Measurements from ENCODE around the gene HAGHL.

HAGHL gene

GRCh38 chr16:705431-706188 is 21.3 kb upstream of the HAGHL start, which contains the start of gene FBXL16:
Gene FBXL16, minus strand, starts transcription at chr16:705801. Its CDS starts 8,396 bp downstream, at chr16:697405.
- in situ Hi-C loops (cut with HindIII; ENCODE audit: low sequenced_read_pairs) = no loop called here
- no peak within 1 kb of the TSS for H3K4me3 ChIP-seq (ENCODE audit: low read depth, low read length)
- DNase-seq (ENCODE audit: low read depth) = no peak
- no peak for TF ChIP-seq CTCF (IDR thresholded peaks at IDR 0.05; ENCODE audit: low read depth, low read length, missing control alignments)

GRCh38 chr16:706189-707061 is 20.5 kb upstream of the HAGHL start:
- in situ Hi-C loops (cut with HindIII; ENCODE audit: low sequenced_read_pairs) = no loop called here
- H3K4me3 ChIP-seq (ENCODE audit: low read depth, low read length) = no peak overlapping the region
- no peak for DNase-seq (ENCODE audit: low read depth)
- no peak for TF ChIP-seq CTCF (IDR thresholded peaks at IDR 0.05; ENCODE audit: low read depth, low read length, missing control alignments)

DNA sequence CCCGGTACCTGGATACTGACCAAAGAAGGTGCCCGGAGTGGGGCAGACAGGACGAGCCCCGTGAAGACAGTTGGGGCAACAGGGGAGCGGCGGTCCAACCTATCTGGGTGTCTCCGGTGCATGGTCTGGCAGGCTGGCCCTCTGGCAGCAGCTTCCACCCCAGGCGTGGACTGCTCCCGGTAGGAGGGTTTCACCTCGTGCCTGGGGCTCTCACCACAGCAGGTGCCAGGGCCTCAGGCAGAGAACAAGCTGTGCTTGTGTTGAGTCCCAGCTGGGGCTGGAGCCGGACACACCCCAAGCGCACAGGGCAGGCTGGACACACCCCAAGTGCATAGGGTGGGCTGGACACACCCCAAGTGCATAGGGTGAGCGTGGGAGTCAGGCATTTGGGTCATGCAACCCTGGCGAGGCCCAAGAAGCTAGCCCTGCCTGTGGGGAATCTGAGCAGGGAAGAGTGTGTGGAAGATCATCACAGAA is 19.8 kb upstream of the HAGHL start:
- no peak overlapping the region for H3K4me3 ChIP-seq (ENCODE audit: low read depth, low read length)
- DNase-seq (ENCODE audit: low read depth) = no peak
- in situ Hi-C loops (cut with HindIII; ENCODE audit: low sequenced_read_pairs) = no loop called here
- no peak for TF ChIP-seq CTCF (IDR thresholded peaks at IDR 0.05; ENCODE audit: low read depth, low read length, missing control alignments)

GRCh38 chr16:708019-708418 is 18.9 kb upstream of the HAGHL start:
- no peak for TF ChIP-seq CTCF (IDR thresholded peaks at IDR 0.05; ENCODE audit: low read depth, low read length, missing control alignments)
- in situ Hi-C loops (cut with HindIII; ENCODE audit: low sequenced_read_pairs) = no loop called here
- H3K4me3 ChIP-seq (ENCODE audit: low read depth, low read length) = no peak overlapping the region
- DNase-seq (ENCODE audit: low read depth) = no peak

DNA sequence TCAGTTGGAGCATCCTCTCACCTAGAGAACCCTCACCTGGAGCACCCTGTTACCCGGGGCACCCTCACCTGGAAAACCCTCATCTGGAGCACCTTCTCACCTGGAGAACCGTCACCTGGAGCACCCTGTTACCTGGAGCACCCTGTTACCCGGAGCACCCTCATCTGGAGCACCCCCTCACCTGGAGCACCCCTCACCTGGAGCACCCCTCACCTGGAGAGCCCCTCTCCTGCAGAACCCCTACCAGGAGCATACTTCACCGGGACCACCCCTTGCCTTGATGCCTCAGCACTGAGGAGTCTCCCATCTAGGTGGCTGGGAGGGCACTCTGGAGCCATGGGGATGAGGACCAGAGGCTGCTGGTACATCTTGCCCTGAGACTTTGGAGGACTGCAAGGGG is 17.9 kb upstream of the HAGHL start:
- in situ Hi-C loops (cut with HindIII; ENCODE audit: low sequenced_read_pairs) = no loop called here
- TF ChIP-seq CTCF (IDR thresholded peaks at IDR 0.05; ENCODE audit: low read depth, low read length, missing control alignments) = no peak
- no peak for DNase-seq (ENCODE audit: low read depth)
- no peak overlapping the region for H3K4me3 ChIP-seq (ENCODE audit: low read depth, low read length)
